Endothelial cell (in vitro differentiated cells): ENCODE data around the gene FZR1. TPM values are rescaled to one million over a fixed set of nuclear protein-coding genes. Genes with fewer than 3 reads are reported as not detected.

Experiments
- DNase-seq: peaks from one replicate; pipeline ENCODE4 v3.0.0; 2021; ENCODE audit warnings: low spot score
- H3K27ac Mint-ChIP-seq: one replicate; pipeline ENCODE4 v1.8.0; 2021; ENCODE audit warnings: mixed read lengths, inconsistent platforms; ENCODE audit not compliant: unreplicated experiment
- H3K27me3 Mint-ChIP-seq: one replicate; pipeline ENCODE4 v1.8.0; 2021; ENCODE audit warnings: mild to moderate bottlenecking, moderate library complexity, mixed read lengths, inconsistent platforms; ENCODE audit not compliant: unreplicated experiment
- H3K36me3 Mint-ChIP-seq: one replicate; pipeline ENCODE4 v1.8.0; 2021; ENCODE audit warnings: mild to moderate bottlenecking, low read depth, mixed read lengths, inconsistent platforms; ENCODE audit not compliant: unreplicated experiment
- H3K4me1 Mint-ChIP-seq: one replicate; pipeline ENCODE4 v1.8.0; 2021; ENCODE audit warnings: mild to moderate bottlenecking, mixed read lengths, inconsistent platforms; ENCODE audit not compliant: unreplicated experiment
- H3K4me3 Mint-ChIP-seq: one replicate; pipeline ENCODE4 v1.8.0; 2021; ENCODE audit warnings: mild to moderate bottlenecking, mixed read lengths, inconsistent platforms; ENCODE audit not compliant: unreplicated experiment
- H3K9me3 Mint-ChIP-seq: one replicate; pipeline ENCODE4 v1.8.0; 2021; ENCODE audit warnings: mixed read lengths, inconsistent platforms; ENCODE audit not compliant: unreplicated experiment
- total RNA-seq: library from RNA; stranded (reverse); fragmentation: NEBNext Ultra II Directional; extraction: Animal tissue kit (Norgen Biotek cat#: 25700); gene quantifications from one replicate; pipeline ENCODE4 v1.2.1, GENCODE V29; 2021; ENCODE audit not compliant: unreplicated experiment
- TF ChIP-seq, protein P1 (sequence below): fragments of 200-600 bp; sonication (generic); IDR thresholded peaks from one replicate; pipeline ENCODE4 v1.5.0; 2021; ENCODE audit warnings: antibody characterized with exemption; ENCODE audit not compliant: unreplicated experiment

FZR1 gene
- total RNA-seq, 1 donor from 2014 or later = 38.9 TPM

DNA sequence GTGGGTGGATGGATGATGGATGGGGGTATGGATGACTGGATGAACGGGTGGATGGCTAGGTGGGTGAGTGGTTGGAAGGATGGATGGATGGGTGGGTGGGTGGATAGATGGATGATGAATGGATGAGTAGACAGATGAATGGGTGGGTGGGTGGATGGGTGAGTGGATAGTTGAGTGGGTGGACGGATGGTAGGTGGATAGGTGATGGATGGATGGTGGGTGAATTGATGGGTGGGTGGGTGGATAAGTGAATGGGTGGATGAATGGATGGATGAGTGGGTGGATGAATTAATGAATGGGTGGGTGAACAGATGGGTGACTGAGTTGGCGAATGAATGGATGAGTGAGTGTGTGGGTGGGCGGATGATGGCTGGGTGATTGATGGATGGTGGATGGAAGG, 30.7 kb upstream of the FZR1 start:
- H3K27ac Mint-ChIP-seq = no peak overlapping the region
- H3K36me3 Mint-ChIP-seq = peaks cover 3% of the 10 kb centered on the region
- H3K4me1 Mint-ChIP-seq = no peaks in the 10 kb centered on the region
- DNase-seq = no peak
- H3K27me3 Mint-ChIP-seq = peaks cover 4% of the 10 kb centered on the region
- no peak overlapping the region for H3K4me3 Mint-ChIP-seq
- TF ChIP-seq, protein P1, sequence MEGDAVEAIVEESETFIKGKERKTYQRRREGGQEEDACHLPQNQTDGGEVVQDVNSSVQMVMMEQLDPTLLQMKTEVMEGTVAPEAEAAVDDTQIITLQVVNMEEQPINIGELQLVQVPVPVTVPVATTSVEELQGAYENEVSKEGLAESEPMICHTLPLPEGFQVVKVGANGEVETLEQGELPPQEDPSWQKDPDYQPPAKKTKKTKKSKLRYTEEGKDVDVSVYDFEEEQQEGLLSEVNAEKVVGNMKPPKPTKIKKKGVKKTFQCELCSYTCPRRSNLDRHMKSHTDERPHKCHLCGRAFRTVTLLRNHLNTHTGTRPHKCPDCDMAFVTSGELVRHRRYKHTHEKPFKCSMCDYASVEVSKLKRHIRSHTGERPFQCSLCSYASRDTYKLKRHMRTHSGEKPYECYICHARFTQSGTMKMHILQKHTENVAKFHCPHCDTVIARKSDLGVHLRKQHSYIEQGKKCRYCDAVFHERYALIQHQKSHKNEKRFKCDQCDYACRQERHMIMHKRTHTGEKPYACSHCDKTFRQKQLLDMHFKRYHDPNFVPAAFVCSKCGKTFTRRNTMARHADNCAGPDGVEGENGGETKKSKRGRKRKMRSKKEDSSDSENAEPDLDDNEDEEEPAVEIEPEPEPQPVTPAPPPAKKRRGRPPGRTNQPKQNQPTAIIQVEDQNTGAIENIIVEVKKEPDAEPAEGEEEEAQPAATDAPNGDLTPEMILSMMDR = no peak
- no peaks in the 10 kb centered on the region for H3K9me3 Mint-ChIP-seq

DNA sequence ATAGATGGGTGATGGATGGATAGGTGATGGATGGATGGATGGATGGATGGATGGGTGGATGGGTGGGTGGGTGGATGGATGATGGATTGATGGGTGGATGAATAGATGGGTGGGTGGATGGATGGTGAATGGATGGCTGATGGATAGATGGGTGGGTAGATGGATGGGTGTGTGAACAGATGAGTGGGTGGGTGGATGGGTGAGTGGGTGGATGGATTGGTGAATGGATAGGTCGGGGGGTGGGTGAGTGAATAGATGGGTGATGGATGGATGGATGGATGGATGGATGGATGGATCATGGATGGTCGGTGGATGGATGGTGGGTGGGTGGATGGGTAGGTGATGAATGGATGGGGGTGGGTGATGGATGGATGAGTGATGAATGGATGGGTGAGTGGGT, 29.3 kb upstream of the FZR1 start:
- H3K4me1 Mint-ChIP-seq = no peaks in the 10 kb centered on the region
- H3K36me3 Mint-ChIP-seq = peaks cover 3% of the 10 kb centered on the region
- no peaks in the 10 kb centered on the region for H3K9me3 Mint-ChIP-seq
- H3K27me3 Mint-ChIP-seq = peaks cover 10% of the 10 kb centered on the region
- H3K4me3 Mint-ChIP-seq = no peak overlapping the region
- no peak for DNase-seq
- H3K27ac Mint-ChIP-seq = no peak overlapping the region
- TF ChIP-seq, protein P1 = no peak

DNA sequence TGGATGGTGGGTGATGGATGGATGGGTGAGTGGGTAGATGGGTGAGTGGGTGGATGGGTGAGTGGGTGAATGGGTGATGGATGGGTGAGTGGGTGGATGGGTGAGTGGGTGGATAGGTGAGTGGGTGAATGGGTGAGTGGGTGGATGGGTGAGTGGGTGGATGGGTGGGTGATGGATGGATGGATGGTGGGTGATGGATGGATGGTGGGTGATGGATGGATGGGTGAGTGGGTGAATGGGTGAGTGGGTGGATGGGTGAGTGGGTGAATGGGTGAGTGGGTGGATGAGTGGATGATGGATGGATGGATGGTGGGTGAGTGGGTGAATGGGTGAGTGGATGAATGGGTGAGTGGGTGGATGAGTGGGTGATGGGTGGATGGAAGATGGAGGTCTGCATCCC, 28.6 kb upstream of the FZR1 start:
- Mint-ChIP-seq H3K36me3 (peaks cover 3% of the 10 kb centered on the region), H3K27me3 (peaks cover 11% of the 10 kb centered on the region), H3K27ac (no peak overlapping the region), H3K9me3 (no peaks in the 10 kb centered on the region), H3K4me1 (no peaks in the 10 kb centered on the region), H3K4me3 (no peak overlapping the region)
- TF ChIP-seq, protein P1 = no peak
- no peak for DNase-seq

DNA sequence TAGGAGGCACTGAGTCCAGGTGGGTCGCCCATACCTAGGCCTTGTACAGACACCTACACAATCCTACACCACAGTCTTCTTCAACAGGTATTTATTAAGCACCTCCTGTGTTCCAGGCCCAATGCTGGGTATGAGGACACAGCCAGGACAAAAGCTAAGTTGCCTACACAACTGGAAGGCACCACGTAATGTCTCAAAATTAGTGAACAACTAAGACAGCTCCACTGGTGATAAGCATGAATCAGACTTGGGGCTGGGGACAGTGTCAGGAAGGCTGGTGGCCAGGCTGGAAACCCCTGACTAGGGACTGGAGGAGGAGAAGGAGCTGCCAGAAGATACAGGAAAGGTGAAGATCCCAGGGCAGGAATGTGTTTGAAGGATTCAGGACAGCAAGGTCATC, 28.2 kb upstream of the FZR1 start:
- H3K27ac Mint-ChIP-seq = no peak overlapping the region
- H3K9me3 Mint-ChIP-seq = no peaks in the 10 kb centered on the region
- DNase-seq = no peak
- TF ChIP-seq, protein P1 = no peak
- H3K4me1 Mint-ChIP-seq = no peaks in the 10 kb centered on the region
- H3K36me3 Mint-ChIP-seq = peaks cover 3% of the 10 kb centered on the region
- H3K27me3 Mint-ChIP-seq = peaks cover 11% of the 10 kb centered on the region
- H3K4me3 Mint-ChIP-seq = no peak overlapping the region

DNA sequence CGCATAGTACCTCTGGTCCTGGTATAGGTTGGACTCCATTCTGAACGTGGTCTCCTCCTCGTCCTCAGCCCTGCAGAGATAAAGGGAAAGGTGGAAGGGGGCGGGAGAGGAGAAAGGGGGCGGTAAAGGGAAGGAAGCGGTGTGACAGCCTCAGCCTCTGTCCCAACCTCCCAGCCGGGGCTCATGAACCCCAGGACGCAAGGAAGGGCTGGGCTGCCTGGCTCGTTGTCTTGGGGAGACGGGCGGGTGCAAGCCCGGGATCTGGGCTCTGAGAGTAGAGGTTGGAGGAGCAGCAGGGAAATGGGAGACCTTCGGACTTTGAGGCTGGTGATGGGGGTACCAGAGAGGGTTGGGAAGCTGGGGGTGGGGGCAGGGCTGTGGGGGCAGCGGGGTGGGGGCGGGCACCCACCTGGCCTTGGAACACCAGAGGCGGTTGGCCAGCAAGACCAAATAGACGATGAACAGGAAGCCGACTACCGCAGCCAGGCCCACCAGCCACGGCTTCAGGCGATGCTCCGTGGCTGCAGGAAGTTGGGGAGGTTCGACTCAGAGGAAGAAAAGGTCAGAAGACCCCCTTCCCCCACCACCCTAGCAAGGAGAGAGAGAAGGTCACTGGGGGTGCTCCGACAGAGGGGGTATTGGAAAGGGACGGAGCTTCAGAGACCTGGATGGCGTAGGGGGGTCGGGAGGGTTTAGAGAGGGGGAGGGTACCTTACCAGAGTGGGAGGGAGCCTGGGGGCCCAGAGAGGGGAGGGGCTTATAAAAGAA, 27.5 kb upstream of the FZR1 start:
- Mint-ChIP-seq H3K4me3 (no peak overlapping the region), H3K36me3 (peaks cover 3% of the 10 kb centered on the region), H3K27ac (no peak overlapping the region), H3K27me3 (peaks cover 11% of the 10 kb centered on the region), H3K9me3 (no peaks in the 10 kb centered on the region), H3K4me1 (no peaks in the 10 kb centered on the region)
- TF ChIP-seq, protein P1 = no peak
- DNase-seq = no peak
